Panc1 (cell line): ENCODE data around the gene REV3L. TPM values are rescaled to one million over a fixed set of nuclear protein-coding genes. Genes with fewer than 3 reads are reported as not detected.

Experiments used
- ATAC-seq: fragments of 200-7000 bp; cut with Tn5 transposase; 2 replicates; pipeline ENCODE4 v1.9.1; 2020; ENCODE audit warnings: mild to moderate bottlenecking, moderate library complexity
- BruUV-seq: library from RNA; stranded (reverse); fragments of 400-500 nt; replicated peaks from 2 replicates; lab custom pipeline; 2021; lab: Mats Ljungman, UMichigan
- CTCF ChIA-PET: fragments of 300-600 bp; sonication (Branson Sonifier 250); formaldehyde crosslinking; loops from one replicate; lab custom pipeline; 2022; ENCODE audit warnings: antibody characterized with exemption; lab: Charles Lee
- POLR2A ChIA-PET: fragments of 300-600 bp; sonication (Branson Sonifier 250); formaldehyde crosslinking; loops from one replicate; lab custom pipeline; 2022; ENCODE audit warnings: antibody characterized with exemption; lab: Charles Lee
- DNase-seq: peaks from one replicate; pipeline ENCODE4 v3.0.0-alpha.2; 2010; ENCODE audit warnings: low read depth, low spot score
- H3K27ac ChIP-seq: 2 replicates; pipeline ENCODE4 v1.5.1; 2011; ENCODE audit warnings: mild to moderate bottlenecking, low read length, inconsistent platforms
- H3K27me3 ChIP-seq: fragments of 200-500 bp; sonication (Bioruptor generic); 2 replicates; pipeline ENCODE4 v1.6.0; 2014; ENCODE audit warnings: low read length, inconsistent platforms; ENCODE audit not compliant: control insufficient read depth, insufficient read depth
- H3K36me3 ChIP-seq: fragments of 200-500 bp; sonication (Bioruptor generic); 2 replicates; pipeline ENCODE4 v1.5.1; 2014; ENCODE audit warnings: inconsistent platforms, mild to moderate bottlenecking, low read length, moderate library complexity; ENCODE audit not compliant: control insufficient read depth, insufficient read depth
- H3K4me1 ChIP-seq: 2 replicates; pipeline ENCODE4 v1.5.1; 2011; ENCODE audit warnings: inconsistent platforms, mild to moderate bottlenecking, low read length, moderate library complexity; ENCODE audit not compliant: control insufficient read depth, insufficient read depth
- H3K4me3 ChIP-seq, 2 experiments: 2 replicates each; pipeline ENCODE4 v1.5.1; 2011 to 2012; ENCODE audit warnings: low read depth in 2 of 2, low read length in 2 of 2, mild to moderate bottlenecking in 2 of 2, inconsistent platforms in 1 of 2, moderate library complexity in 1 of 2
- H3K9me3 ChIP-seq: fragments of 200-500 bp; sonication (Bioruptor generic); 2 replicates; pipeline ENCODE4 v1.5.1; 2014; ENCODE audit warnings: low read depth, mild to moderate bottlenecking, inconsistent platforms, low read length, moderate library complexity; ENCODE audit not compliant: control insufficient read depth, insufficient read depth
- POLR2AphosphoS5 ChIP-seq: IDR thresholded peaks from 2 replicates; pipeline ENCODE4 v1.6.1; 2012; ENCODE audit warnings: mild to moderate bottlenecking, low read depth, low read length, moderate library complexity
- SIN3A ChIP-seq: IDR thresholded peaks from 2 replicates; pipeline ENCODE4 v1.6.1; 2012; ENCODE audit warnings: low read depth, mild to moderate bottlenecking, low read length, moderate library complexity, borderline replicate concordance; ENCODE audit not compliant: insufficient read depth
- TCF7L2 ChIP-seq: IDR thresholded peaks from 2 replicates; pipeline ENCODE4 v1.6.1; 2011; ENCODE audit warnings: mild to moderate bottlenecking, low read depth, low read length, inconsistent platforms
- in situ Hi-C: cut with HindIII; loops from 2 replicates; pipeline ENCODE4 v1.10.0; 2016; ENCODE audit warnings: low sequenced_read_pairs, low pct_unique_long_range_greater_than_20kb
- intact Hi-C: fragments of 100-400 bp; cut with micrococcal nuclease; formaldehyde crosslinking; loops from one replicate; pipeline ENCODE4 v1.10.0; 2022; ENCODE audit not compliant: unreplicated experiment
- total RNA-seq: library from RNA; stranded (reverse); gene quantifications from one replicate; pipeline ENCODE4 v1.2.1, GENCODE V29; 2021; ENCODE audit not compliant: unreplicated experiment
- TF ChIP-seq, protein P1 (sequence below), 2 experiments: IDR thresholded peaks; 2 replicates each; pipeline ENCODE4 v1.6.1; 2011 to 2012; ENCODE audit warnings: low read depth in 2 of 2, control low read depth in 1 of 2, low read length in 1 of 2, mild to moderate bottlenecking in 1 of 2, moderate library complexity in 1 of 2; ENCODE audit not compliant: insufficient read depth in 1 of 2
- TF ChIP-seq, protein P2 (sequence below): fragments of 450-650 bp; IDR thresholded peaks from 2 replicates; pipeline ENCODE4 v1.5.1; 2017; ENCODE audit warnings: mild to moderate bottlenecking

REV3L gene
- total RNA-seq, 1 experiment from 2014 or later, result 44.8 TPM

DNA sequence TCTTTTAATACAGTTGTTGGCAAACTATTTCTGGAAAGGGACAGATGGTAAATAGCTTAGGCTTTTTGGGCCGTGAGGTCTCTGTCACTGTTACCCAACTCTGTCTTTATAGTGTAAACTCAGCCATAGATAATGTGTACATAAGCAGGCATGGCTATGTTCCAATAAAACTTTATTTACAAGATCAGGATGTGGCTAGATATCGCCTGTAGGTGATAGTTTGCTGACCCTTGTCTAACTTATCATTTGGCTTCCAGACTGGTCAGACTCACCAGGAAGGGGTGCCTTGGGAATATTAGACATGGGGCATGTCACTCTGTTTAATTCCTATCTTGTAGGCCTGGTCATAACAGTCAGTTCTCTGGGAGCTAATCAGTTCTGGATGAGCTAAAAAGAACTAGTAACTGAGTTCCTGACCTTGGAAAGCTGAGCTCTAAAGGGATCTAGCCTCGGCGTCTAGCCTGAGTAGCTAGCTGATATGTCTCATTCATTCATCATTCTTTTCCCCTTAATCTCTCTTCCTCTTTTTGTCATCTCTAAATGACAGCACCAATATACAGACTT, 232.1 kb downstream of the REV3L start:
- Histone ChIP-seq H3K27me3 (peaks cover 13% of the 10 kb centered on the region; the same call in 1 of the 2 replicates), H3K27ac (no peak overlapping the region), H3K4me3 (no peak overlapping the region), H3K4me1 (no peaks in the 10 kb centered on the region), H3K9me3 (no peaks in the 10 kb centered on the region), H3K36me3 (no peaks in the 10 kb centered on the region)
- in situ Hi-C loops (no loop called here), intact Hi-C loops (loop anchor here (10.0 kb wide), 2 partner anchors 404 to 794 kb away; no protein-coding TSS in a partner anchor)
- no peak for DNase-seq
- TF ChIP-seq TCF7L2 (no peak), POLR2AphosphoS5 (no peak), SIN3A (no peak)
- TF ChIP-seq, protein P1, sequence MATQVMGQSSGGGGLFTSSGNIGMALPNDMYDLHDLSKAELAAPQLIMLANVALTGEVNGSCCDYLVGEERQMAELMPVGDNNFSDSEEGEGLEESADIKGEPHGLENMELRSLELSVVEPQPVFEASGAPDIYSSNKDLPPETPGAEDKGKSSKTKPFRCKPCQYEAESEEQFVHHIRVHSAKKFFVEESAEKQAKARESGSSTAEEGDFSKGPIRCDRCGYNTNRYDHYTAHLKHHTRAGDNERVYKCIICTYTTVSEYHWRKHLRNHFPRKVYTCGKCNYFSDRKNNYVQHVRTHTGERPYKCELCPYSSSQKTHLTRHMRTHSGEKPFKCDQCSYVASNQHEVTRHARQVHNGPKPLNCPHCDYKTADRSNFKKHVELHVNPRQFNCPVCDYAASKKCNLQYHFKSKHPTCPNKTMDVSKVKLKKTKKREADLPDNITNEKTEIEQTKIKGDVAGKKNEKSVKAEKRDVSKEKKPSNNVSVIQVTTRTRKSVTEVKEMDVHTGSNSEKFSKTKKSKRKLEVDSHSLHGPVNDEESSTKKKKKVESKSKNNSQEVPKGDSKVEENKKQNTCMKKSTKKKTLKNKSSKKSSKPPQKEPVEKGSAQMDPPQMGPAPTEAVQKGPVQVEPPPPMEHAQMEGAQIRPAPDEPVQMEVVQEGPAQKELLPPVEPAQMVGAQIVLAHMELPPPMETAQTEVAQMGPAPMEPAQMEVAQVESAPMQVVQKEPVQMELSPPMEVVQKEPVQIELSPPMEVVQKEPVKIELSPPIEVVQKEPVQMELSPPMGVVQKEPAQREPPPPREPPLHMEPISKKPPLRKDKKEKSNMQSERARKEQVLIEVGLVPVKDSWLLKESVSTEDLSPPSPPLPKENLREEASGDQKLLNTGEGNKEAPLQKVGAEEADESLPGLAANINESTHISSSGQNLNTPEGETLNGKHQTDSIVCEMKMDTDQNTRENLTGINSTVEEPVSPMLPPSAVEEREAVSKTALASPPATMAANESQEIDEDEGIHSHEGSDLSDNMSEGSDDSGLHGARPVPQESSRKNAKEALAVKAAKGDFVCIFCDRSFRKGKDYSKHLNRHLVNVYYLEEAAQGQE (IDR thresholded peaks at IDR 0.05; ENCODE audit: insufficient read depth in 1 of 2, low read depth in 2 of 2, low read length in 1 of 2), result no peak
- TF ChIP-seq, protein P2, sequence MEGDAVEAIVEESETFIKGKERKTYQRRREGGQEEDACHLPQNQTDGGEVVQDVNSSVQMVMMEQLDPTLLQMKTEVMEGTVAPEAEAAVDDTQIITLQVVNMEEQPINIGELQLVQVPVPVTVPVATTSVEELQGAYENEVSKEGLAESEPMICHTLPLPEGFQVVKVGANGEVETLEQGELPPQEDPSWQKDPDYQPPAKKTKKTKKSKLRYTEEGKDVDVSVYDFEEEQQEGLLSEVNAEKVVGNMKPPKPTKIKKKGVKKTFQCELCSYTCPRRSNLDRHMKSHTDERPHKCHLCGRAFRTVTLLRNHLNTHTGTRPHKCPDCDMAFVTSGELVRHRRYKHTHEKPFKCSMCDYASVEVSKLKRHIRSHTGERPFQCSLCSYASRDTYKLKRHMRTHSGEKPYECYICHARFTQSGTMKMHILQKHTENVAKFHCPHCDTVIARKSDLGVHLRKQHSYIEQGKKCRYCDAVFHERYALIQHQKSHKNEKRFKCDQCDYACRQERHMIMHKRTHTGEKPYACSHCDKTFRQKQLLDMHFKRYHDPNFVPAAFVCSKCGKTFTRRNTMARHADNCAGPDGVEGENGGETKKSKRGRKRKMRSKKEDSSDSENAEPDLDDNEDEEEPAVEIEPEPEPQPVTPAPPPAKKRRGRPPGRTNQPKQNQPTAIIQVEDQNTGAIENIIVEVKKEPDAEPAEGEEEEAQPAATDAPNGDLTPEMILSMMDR, result no peak
- no peak for ATAC-seq
- no TSS peak for BruUV-seq
- POLR2A ChIA-PET, result no interaction called here
- CTCF ChIA-PET, result no interaction called here

Other genes with a start within 250 kb of the REV3L start
- 43.3 TPM for gene TRAF3IP2, start 122.7 kb upstream of the REV3L start, total RNA-seq